ENCODE measurements around the gene CTNNBIP1.
"Not testable (repeated sequence)": the region's sequence is repeated elsewhere in the genome, so short reads cannot be mapped to it uniquely, and the experiment has no call there.

CTNNBIP1 gene, protein sequence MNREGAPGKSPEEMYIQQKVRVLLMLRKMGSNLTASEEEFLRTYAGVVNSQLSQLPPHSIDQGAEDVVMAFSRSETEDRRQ

GRCh38 chr1:9910076-9910422 is at the start of gene CTNNBIP1:
Gene CTNNBIP1 (minus strand): TSS chr1:9910269. CDS start chr1:9872064, 38,205 bp downstream.
- FAIRE-seq (no peak), DNase-seq (ENCODE audit: insufficient read length, low spot score) (peak; percentile 69)
- peak; percentile 69 for TF ChIP-seq POLR2A (IDR thresholded peaks at IDR 0.05; ENCODE audit: low read depth, low read length)

GRCh38 chr1:9957726-9958125 is 47.7 kb upstream of the CTNNBIP1 start:
- DNase-seq (ENCODE audit: insufficient read length, low spot score) = no peak
- no peak for FAIRE-seq
- no peak for TF ChIP-seq POLR2A (IDR thresholded peaks at IDR 0.05; ENCODE audit: low read depth, low read length)

DNA sequence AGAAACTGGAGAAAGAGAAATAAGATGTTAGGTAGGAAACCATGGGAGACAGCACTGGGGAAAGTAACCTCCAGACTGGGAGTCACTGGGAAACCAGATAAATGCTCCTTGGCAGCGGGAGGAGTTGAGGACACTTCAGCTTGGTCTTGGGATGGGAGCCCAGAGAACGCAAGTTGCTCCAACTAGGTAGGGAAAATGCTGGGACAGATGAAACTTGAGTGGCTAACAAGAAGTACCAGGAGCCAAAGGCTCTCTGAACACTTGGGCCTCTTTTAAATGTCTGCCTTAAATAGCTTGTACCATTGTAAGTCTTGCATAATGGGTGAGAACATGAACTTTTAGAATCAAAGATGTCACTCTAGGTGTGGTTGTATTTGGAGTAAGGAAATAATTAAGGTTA is 36.2 kb upstream of the CTNNBIP1 start:
- FAIRE-seq = no peak
- no peak for DNase-seq (ENCODE audit: insufficient read length, low spot score)
- TF ChIP-seq POLR2A (IDR thresholded peaks at IDR 0.05; ENCODE audit: low read depth, low read length) = no peak

DNA sequence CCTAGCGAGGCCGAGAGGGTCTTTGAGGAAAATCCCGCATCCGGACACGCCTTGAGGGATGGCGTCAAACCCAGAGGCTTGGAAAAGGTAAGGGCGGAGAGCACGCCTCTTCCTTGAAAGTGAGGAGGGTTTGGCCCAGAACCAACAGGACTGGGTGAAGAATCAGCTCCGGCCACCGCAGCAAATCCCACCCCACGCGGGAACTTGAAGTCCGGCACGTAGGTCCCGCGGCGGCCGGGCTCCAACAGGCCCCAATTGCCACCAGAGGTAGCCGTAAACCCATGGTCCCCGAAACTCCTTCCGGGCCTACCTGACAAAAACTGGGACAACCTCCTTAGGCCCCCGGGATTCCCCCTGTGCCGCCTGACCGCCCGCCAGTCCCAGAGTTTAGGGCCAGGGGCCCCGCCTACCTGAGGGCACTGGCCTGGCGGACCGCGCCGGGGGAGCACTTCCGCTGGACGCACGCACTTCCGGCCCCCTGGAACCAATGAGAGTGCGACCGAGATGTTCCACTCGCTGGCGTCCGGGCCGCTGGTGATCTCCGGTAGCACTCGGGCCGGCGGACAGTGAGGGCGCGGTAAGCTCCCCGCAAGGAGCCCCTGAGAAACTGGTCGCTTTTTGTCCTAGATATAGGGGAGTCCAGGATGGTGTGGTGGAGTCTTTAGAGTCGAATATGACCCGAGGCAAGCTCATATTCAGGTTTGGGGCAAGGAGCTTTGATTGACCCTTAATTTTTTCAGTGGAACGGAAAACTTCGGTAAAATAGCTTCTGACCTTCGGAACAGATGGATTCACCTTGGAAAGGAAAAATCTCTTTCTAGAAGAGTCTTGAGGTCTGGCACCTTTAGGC is 33.1 kb upstream of the CTNNBIP1 start, which contains the start of the genes LZIC and NMNAT1:
TSS of gene LZIC (minus strand) at position 453 of the 850 bp plus-strand sequence. CDS start 6,772 bp downstream, outside the sequence.
TSS of gene NMNAT1 (plus strand) at position 537 of the 850 bp plus-strand sequence. CDS start 28,599 bp downstream, outside the sequence.
- peak; percentile 64 for TF ChIP-seq POLR2A (IDR thresholded peaks at IDR 0.05; ENCODE audit: low read depth, low read length)
- DNase-seq (ENCODE audit: insufficient read length, low spot score) (peak; percentile 68), FAIRE-seq (no peak)

- no peak for DNase-seq (ENCODE audit: insufficient read length, low spot score)
- no peak for TF ChIP-seq POLR2A (IDR thresholded peaks at IDR 0.05; ENCODE audit: low read depth, low read length)
Observed at GRCh38 chr1:9942399-9942938, 32.4 kb upstream of the CTNNBIP1 start.

DNA sequence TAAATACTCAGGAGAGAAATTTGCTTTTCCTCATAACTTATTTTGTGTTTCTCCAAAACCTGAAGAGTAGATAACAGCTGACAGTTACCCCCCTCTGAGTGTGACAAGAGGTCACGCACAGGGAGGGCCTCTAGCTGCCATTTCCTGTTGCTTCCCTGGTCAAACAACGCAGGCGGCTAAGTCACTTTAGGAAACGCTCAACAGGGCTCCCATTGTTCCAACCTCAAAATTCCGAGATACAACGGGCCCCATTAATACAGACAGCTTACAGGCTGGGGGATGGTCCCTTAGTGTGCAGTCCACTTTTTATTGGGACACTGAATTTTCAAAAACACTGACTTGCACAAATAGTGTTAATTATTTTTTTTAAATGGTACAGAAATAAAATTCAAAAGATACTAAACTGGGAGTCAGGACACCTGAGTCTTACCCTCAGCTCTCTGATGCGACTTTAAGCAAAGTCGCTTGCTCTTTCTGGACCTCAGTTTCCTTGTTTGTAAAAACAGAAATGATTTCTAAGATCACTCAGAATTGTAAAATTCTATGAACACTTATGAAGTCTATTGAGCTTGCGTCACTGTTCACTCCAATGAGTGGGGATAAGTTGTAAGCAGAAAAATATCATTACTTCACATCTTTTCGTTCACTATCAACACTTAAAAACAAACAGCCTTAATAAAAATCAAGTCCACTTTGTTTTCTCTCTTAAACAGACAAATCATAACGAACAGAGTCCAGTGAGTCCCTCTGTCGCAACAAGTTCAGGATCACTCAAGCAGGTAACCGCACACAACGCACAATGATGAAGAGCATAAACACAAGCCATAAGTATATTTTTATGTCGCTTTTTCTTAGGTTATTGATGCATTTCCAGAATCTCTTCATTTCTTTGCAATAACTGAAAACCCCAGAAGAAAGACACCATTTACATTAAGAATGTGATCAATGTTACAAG is 19.6 kb upstream of the CTNNBIP1 start:
- no peak for FAIRE-seq
- DNase-seq (ENCODE audit: insufficient read length, low spot score) = no peak

More at GRCh38 chr1:9942399-9942938, 32.4 kb upstream of the CTNNBIP1 start:
- FAIRE-seq = no peak

DNA sequence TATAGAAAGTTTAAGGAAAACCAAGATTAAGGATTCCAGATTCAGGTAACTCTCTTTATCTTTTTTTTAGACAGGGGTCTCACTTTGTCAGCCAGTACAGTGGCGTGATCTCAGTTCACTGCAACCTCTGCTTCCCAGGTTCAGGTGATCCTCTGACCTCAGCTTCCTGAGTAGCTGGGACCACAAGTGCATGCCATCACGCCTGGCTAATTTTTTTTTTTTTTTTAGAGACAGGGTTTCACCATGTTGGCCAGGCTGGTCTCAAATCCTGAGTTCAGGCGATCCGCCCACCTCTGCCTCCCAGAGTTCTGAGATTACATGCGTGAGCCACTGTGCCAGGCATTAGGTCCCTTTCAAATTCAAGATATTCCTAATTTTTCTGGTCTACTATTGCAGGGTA is 17.2 kb upstream of the CTNNBIP1 start:
- no peak for TF ChIP-seq POLR2A (IDR thresholded peaks at IDR 0.05; ENCODE audit: low read depth, low read length)
- no peak for DNase-seq (ENCODE audit: insufficient read length, low spot score)
- FAIRE-seq = no peak

More for the DNA sequence above, 19.6 kb upstream of the CTNNBIP1 start:
- no peak for TF ChIP-seq POLR2A (IDR thresholded peaks at IDR 0.05; ENCODE audit: low read depth, low read length)

GRCh38 chr1:9922342-9922741 is 12.3 kb upstream of the CTNNBIP1 start:
- FAIRE-seq = no peak
- no peak for TF ChIP-seq POLR2A (IDR thresholded peaks at IDR 0.05; ENCODE audit: low read depth, low read length)
- DNase-seq (ENCODE audit: insufficient read length, low spot score) = no peak

DNA sequence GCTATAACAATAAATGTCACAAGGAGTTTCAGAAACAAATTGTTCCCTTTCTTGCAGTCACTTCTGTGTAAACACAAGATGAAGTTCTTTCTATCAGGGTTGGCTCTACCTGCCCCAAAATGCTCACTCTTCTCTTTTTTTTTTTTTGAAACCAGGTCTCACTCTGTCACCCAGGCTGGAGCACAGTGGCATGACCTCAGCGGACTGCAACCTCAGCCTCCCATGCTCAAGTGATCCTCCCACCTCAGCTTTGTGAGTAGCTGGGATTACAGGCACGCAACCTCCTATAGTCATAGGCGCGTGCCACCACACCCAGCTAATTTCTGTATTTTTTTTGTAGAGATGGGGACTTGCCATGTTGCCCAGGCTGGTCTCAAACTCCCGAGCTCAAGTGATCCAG is 10.5 kb upstream of the CTNNBIP1 start:
- no peak for FAIRE-seq
- no peak for TF ChIP-seq POLR2A (IDR thresholded peaks at IDR 0.05; ENCODE audit: low read depth, low read length)

DNA sequence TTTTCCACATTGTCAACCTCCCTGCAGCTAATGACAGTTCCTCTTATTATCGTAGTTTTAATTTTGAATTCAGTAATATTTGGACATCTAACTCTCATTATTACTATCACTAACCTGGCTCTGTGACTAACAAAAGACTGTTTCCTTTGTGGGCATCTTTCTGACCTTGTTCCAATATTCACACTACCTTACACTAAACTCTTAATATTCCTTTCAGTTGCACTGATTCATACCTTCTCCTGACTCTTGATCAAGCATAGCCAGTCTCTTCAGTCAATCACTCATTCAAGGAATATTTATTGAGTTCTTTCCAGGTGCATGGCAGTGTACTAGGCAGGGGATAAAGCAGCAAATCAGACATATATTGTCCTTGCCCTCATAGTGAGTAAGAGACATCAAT is 7.8 kb upstream of the CTNNBIP1 start:
- no peak for FAIRE-seq

More for the DNA sequence above, 10.5 kb upstream of the CTNNBIP1 start:
- DNase-seq (ENCODE audit: insufficient read length, low spot score) = no peak

GRCh38 chr1:9917495-9917894 is 7.4 kb upstream of the CTNNBIP1 start:
- FAIRE-seq; DNase-seq (ENCODE audit: insufficient read length, low spot score): not testable (repeated sequence)

More for the DNA sequence above, 7.8 kb upstream of the CTNNBIP1 start:
- no peak for TF ChIP-seq POLR2A (IDR thresholded peaks at IDR 0.05; ENCODE audit: low read depth, low read length)
- DNase-seq (ENCODE audit: insufficient read length, low spot score) = no peak

DNA sequence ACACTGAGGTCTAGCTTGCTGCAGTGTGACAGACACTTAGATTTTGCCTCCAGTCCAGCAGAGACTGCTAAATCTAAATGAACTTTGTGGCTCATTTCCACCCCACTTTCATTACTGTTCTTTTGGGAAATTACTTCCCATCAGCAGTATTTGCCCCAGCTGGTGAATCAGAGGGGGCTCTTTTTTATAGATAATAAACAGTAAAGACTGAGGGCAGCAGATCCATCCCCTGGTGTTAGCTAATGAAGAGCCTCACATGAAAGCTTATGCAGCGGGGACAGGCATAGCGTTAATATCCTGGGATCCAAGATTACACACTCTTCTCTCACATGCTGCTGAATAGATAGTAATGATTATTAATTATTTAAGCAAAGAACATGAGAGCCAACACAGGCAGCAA is 6.4 kb upstream of the CTNNBIP1 start:
- no peak for FAIRE-seq
- DNase-seq (ENCODE audit: insufficient read length, low spot score) = no peak
- no peak for TF ChIP-seq POLR2A (IDR thresholded peaks at IDR 0.05; ENCODE audit: low read depth, low read length)

DNA sequence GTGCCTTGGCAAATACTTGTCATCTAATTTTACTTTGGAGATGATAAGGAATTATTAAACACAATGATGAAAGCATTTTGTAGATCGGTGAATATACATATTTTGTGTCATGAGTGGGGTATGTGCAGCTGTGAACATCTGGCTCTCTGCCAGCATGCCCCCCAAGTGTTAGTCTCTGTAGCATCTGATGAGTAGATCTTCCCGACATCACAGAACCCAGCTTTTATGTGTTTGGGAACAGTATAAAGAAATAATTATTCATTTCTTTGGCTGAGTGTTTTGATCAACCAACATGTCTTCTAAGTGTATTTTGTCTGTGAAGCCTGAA is 4.5 kb upstream of the CTNNBIP1 start:
- DNase-seq (ENCODE audit: insufficient read length, low spot score) = no peak
- FAIRE-seq = no peak
- TF ChIP-seq POLR2A (IDR thresholded peaks at IDR 0.05; ENCODE audit: low read depth, low read length) = no peak

Measured in H54 (cell line).